Psoas muscle (tissue), 8 donors: Measurements from ENCODE around the gene PIP4K2C. TPM values are rescaled to one million over a fixed set of nuclear protein-coding genes. Genes with fewer than 3 reads are reported as not detected.
A peak's percentile ranks its signal among the peaks of the same experiment; 100 is the strongest.

Experiments used
- ATAC-seq, 4 donors: fragments of 200-7000 bp; cut with Tn5 transposase; one replicate each; pipeline ENCODE4 v1.9.1; 2020; ENCODE audit warnings: moderate library complexity in 3 of 4, mild to moderate bottlenecking in 2 of 4
- DNase-seq, 2 donors: peaks; one replicate each; pipeline ENCODE4 v3.0.0-alpha.2; 2020
- H3K27ac ChIP-seq: fragments of 200-600 bp; one replicate; pipeline ENCODE4 v1.8.0; 2022
- H3K27me3 ChIP-seq, 3 donors: fragments of 200-600 bp in 1 of 3; one replicate each; pipeline versions ENCODE4 v1.6.1 to v1.8.0; 2013 to 2022; ENCODE audit warnings: low read length in 2 of 3, mild to moderate bottlenecking in 2 of 3, moderate library complexity in 1 of 3; ENCODE audit not compliant: insufficient read depth in 3 of 3
- H3K36me3 ChIP-seq, 2 donors: fragments of 200-600 bp in 1 of 2; one replicate each; pipeline versions ENCODE4 v1.6.1 to v1.8.0; 2013 to 2022; ENCODE audit warnings: low read depth in 1 of 2, mild to moderate bottlenecking in 1 of 2, moderate library complexity in 1 of 2; ENCODE audit not compliant: insufficient read depth in 1 of 2
- H3K4me1 ChIP-seq: fragments of 200-600 bp; one replicate; pipeline ENCODE4 v1.8.0; 2022
- H3K4me3 ChIP-seq: fragments of 200-600 bp; one replicate; pipeline ENCODE4 v1.8.0; 2022; ENCODE audit warnings: mild to moderate bottlenecking
- H3K9me3 ChIP-seq: fragments of 200-600 bp; one replicate; pipeline ENCODE4 v1.8.0; 2022
- CTCF ChIP-seq: fragments of 200-600 bp; IDR thresholded peaks from one replicate; pipeline ENCODE4 v1.8.0; 2022; ENCODE audit warnings: antibody characterized with exemption
- WGBS, 3 donors: extraction: QIAGEN DNeasy Blood & Tissue Kit; methylation state at CpG; one replicate each; pipeline versions ENCODE4 v1.1.6 to v1.1.7; 2013; 5-methylcytosine and 5-hydroxymethylcytosine counted together
- intact Hi-C, 2 donors: fragments of 100-400 bp; cut with DNase I; formaldehyde crosslinking; loops; one replicate each; pipeline versions ENCODE4 v1.11.0 to v1.14.2; 2022
- polyA plus RNA-seq, 3 donors: library from polyadenylated mRNA; stranded (reverse); fragments of 200-250 nt; gene quantifications; one replicate each; pipeline ENCODE4 v1.2.3, GENCODE V29; 2013
- total RNA-seq, 4 donors: library from RNA; stranded (reverse); fragmentation: NEBNext Ultra II Directional in 2 of 4; extraction: Animal tissue kit (Norgen Biotek cat#: 25700) in 2 of 4; gene quantifications; one replicate each; pipeline versions ENCODE4 v1.2.1 to v1.2.4, GENCODE V29; 2021 to 2023
- donor health status: healthy with polysubstance abuse.
- donor health status: DM: no; HTN: no; CAD: no; lungs with moderate emphysema.
- donor health status: Bipolar disorder and iron deficiency.
- donor health status: healthy.
- donor health status: DM: yes; HTN: yes; CAD: no.
- donor health status: DM: no; HTN: no; CAD: no.
- donor health status: DM: no; HTN: no; CAD: no.
- donor health status: DM: yes; HTN: yes; CAD: no.

Gene PIP4K2C
- total and polyA plus RNA-seq, 7 donors, result 7.7 to 16.4 (median 10.1) TPM

DNA sequence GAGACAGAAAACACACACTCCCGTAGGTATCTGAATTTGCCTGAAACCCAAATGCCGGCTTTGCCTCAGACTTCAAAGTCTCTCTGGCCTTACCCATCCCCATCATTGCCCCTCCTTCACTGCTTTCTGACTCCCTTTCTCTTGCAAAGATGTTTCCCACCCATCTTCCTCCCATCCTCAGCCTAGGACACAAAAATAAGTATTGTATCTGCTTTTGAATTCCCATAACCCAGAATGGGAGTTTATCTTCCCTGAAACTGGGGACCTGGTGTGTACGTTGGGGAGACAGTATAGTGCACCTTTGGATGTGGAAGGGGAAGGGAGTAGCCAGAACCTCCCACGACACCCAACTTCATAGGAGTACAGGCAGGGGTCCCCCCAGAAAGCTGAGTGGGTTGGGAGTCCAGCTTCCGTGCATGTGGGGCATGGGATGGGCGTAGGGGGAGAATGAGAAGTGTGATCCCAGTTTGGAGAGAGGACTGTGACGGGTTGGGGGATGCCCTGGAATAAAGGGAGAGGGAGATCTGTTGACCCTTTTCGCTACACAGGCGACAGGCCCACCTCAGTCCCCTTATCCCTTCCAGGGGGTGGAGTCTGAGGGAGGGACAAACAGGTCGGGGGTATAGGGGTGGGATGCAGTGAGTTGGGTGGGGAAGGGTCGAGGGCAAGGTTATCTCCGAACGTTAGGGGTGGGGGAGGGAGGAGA, 41.6 kb upstream of the PIP4K2C start:
- WGBS, 3 donors, result 37 to 55% (median 38%) methylated on average over 10 to 13 of the region's 13 CpGs
- ATAC-seq (no peak), DNase-seq (no peak)
- Histone ChIP-seq H3K9me3 (no peaks in the 10 kb centered on the region), H3K4me3 (peak overlapping the region; percentile 57), H3K27me3 (peaks cover 0 to 29% (median 10%) of the 10 kb centered on the region in 3 donors), H3K27ac (no peak overlapping the region), H3K4me1 (peaks cover 20% of the 10 kb centered on the region), H3K36me3 (peaks cover 2 to 10% of the 10 kb centered on the region in 2 donors)
- no peak for TF ChIP-seq CTCF
- intact Hi-C loops, result loop anchor here in 1 of 2 donors (5.0 kb wide), 1 partner anchor 143 kb away; the partner anchor contains the start of gene OS9

- peaks cover 0 to 8% of the 10 kb centered on the region in 2 donors for H3K36me3 ChIP-seq
- no peak for TF ChIP-seq CTCF
- 3 to 7% (median 4%) methylated on average over 32 to 52 of the region's 52 CpGs for WGBS, 3 donors
- H3K4me1 ChIP-seq, result peaks cover 16% of the 10 kb centered on the region
- peak in 1 of 2 donors; percentile 60 for DNase-seq
- H3K9me3 ChIP-seq, result no peaks in the 10 kb centered on the region
- no peak within 1 kb of the TSS for H3K27ac ChIP-seq
- peaks cover 0 to 29% (median 10%) of the 10 kb centered on the region in 3 donors for H3K27me3 ChIP-seq
- H3K4me3 ChIP-seq, result peak within 1 kb of the TSS; percentile 57
- ATAC-seq, result no peak
- intact Hi-C loops, result loop anchor here in 1 of 2 donors (5.0 kb wide), 1 partner anchor 142 kb away; the partner anchor contains the start of gene OS9
Observed at GRCh38 chr12:57549909-57550640, 40.9 kb upstream of the PIP4K2C start, which contains the start of gene KIF5A. TSS of gene KIF5A (plus strand) at chr12:57550044. CDS start at chr12:57550272, 228 bp downstream.

DNA sequence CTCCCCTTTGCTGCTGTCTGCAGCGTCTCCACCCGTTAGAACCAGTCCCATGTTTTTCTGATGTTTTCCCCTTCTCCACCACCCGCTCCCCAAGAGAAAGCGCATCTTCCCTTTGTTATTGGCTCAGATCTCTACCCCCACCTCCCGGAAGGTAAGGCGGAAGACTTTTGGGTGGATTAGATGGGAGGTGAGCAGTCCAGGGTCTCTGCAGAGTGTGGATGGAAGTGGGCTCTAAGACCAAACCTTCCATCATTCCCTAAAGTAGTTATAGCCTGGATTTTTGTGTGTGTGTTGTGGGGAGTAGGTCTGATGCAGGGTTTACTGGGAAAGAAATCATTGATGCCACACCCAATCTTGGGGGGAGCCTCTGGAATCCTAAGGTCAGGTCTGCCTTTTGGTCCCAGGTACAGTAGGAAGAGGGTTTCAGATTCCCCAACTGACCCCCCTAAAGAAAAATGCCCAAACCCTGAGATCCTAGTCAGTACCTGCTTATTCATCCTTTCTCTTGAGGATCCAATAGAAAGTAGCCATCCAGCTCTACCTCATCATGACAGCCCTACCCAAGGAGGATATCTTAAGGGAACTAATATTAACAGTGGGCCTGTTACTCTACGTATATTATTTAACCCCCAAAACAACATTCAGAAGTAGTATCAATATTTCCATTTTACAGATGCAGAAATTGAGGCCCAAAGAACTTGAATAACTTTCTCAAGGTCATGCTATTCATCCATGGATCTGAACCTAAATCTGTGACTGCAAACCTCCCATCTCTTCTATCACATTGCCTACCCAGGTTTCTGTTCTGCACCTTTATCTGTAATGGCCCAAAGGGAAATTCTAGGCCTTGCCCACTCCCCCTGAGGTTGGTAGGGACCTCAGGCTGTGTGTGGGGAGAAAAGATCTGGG, 40.1 kb upstream of the PIP4K2C start:
- Histone ChIP-seq H3K27ac (no peak overlapping the region), H3K27me3 (peaks cover 0 to 29% (median 10%) of the 10 kb centered on the region in 3 donors), H3K36me3 (peaks cover 0 to under 1% of the 10 kb centered on the region in 2 donors), H3K9me3 (no peaks in the 10 kb centered on the region), H3K4me1 (peaks cover 8% of the 10 kb centered on the region), H3K4me3 (no peak overlapping the region)
- intact Hi-C loops, result no loop called here
- no peak for TF ChIP-seq CTCF
- no peak for ATAC-seq
- DNase-seq, result no peak
- 53 to 65% (median 61%) methylated on average over 7 of the region's 7 CpGs for WGBS, 3 donors

- peaks cover 3% of the 10 kb centered on the region for H3K4me1 ChIP-seq
- no peak overlapping the region for H3K27ac ChIP-seq
- no peak overlapping the region for H3K4me3 ChIP-seq
- ATAC-seq, result no peak
- intact Hi-C loops, result no loop called here
- H3K9me3 ChIP-seq, result no peaks in the 10 kb centered on the region
- DNase-seq, result no peak
- H3K36me3 ChIP-seq, result no peaks in the 10 kb centered on the region
- no peak for TF ChIP-seq CTCF
- 77 to 90% (median 85%) methylated on average over 3 of the region's 3 CpGs for WGBS, 3 donors
- H3K27me3 ChIP-seq, result peaks cover 0 to 29% (median 10%) of the 10 kb centered on the region in 3 donors
Observed at GRCh38 chr12:57551637-57552305, 39.2 kb upstream of the PIP4K2C start.
